Hepatocyte (in vitro differentiated cells): ENCODE measurements around the gene KDM6B. TPM values are rescaled to one million over a fixed set of nuclear protein-coding genes. Genes with fewer than 3 reads are reported as not detected.

ENCODE experiments used
- DNase-seq: peaks from one replicate; pipeline ENCODE4 v3.0.0-alpha.2; 2016; ENCODE audit warnings: low spot score
- H2AFZ ChIP-seq: fragments of 200-600 bp; sonication (generic); 2 replicates; pipeline ENCODE4 v1.6.0; 2016; ENCODE audit warnings: antibody characterized with exemption, mild to moderate bottlenecking
- H3K27ac ChIP-seq: fragments of 200-600 bp; sonication (generic); 2 replicates; pipeline ENCODE4 v1.5.1; 2016; ENCODE audit warnings: mild to moderate bottlenecking
- H3K27me3 ChIP-seq: fragments of 200-600 bp; sonication (generic); 2 replicates; pipeline ENCODE4 v1.6.1; 2016
- H3K36me3 ChIP-seq: fragments of 200-600 bp; sonication (generic); replicated peaks from 2 replicates; pipeline ENCODE4 v1.5.1; 2016; ENCODE audit warnings: low read depth; ENCODE audit not compliant: insufficient read depth
- H3K4me1 ChIP-seq: fragments of 200-600 bp; sonication (generic); 2 replicates; pipeline ENCODE4 v1.5.1; 2016; ENCODE audit warnings: mild to moderate bottlenecking, moderate library complexity; ENCODE audit not compliant: insufficient read depth
- H3K4me2 ChIP-seq: fragments of 200-600 bp; sonication (generic); 2 replicates; pipeline ENCODE4 v1.6.0; 2016
- H3K4me3 ChIP-seq: fragments of 200-600 bp; sonication (generic); 2 replicates; pipeline ENCODE4 v1.5.1; 2016; ENCODE audit warnings: mild to moderate bottlenecking
- H3K79me2 ChIP-seq: fragments of 200-600 bp; sonication (generic); 2 replicates; pipeline ENCODE4 v1.6.0; 2017; ENCODE audit warnings: mild to moderate bottlenecking
- H3K9me2 ChIP-seq: fragments of 200-600 bp; sonication (generic); replicated peaks from 2 replicates; pipeline ENCODE4 v1.6.0; 2017; ENCODE audit warnings: mild to moderate bottlenecking; ENCODE audit not compliant: insufficient read depth
- H3K9me3 ChIP-seq: fragments of 200-600 bp; sonication (generic); 2 replicates; pipeline ENCODE4 v1.5.1; 2016; ENCODE audit warnings: low read depth, mild to moderate bottlenecking
- H4K20me1 ChIP-seq: fragments of 200-600 bp; sonication (generic); 2 replicates; pipeline ENCODE4 v1.6.0; 2016; ENCODE audit warnings: mild to moderate bottlenecking; ENCODE audit not compliant: insufficient read depth, poor library complexity, severe bottlenecking
- CTCF ChIP-seq: fragments of 200-600 bp; sonication (generic); IDR thresholded peaks from 2 replicates; pipeline ENCODE4 v1.5.1; 2016; ENCODE audit warnings: antibody characterized with exemption, mild to moderate bottlenecking; ENCODE audit not compliant: poor library complexity
- EZH2 ChIP-seq: fragments of 200-600 bp; sonication (generic); IDR thresholded peaks from 2 replicates; pipeline ENCODE4 v1.6.1; 2016; ENCODE audit warnings: antibody characterized with exemption, mild to moderate bottlenecking, borderline replicate concordance
- EZH2phosphoT487 ChIP-seq: fragments of 200-600 bp; sonication (generic); IDR thresholded peaks from one replicate; pipeline ENCODE4 v1.6.1; 2018; ENCODE audit warnings: antibody characterized with exemption, mild to moderate bottlenecking, low read depth, moderate library complexity; ENCODE audit not compliant: unreplicated experiment, severe bottlenecking
- WGBS: methylation state at CpG from one replicate; pipeline ENCODE4 v1.1.6; 2016; ENCODE audit warnings: low lambda C conversion rate; ENCODE audit errors: missing lambda C conversion rate; 5-methylcytosine and 5-hydroxymethylcytosine counted together
- polyA plus RNA-seq: library from polyadenylated mRNA; unstranded; fragments of >200 nt; fragmentation: Nextera tagmentation; extraction: Ambion mirVana; gene quantifications from 2 replicates; pipeline ENCODE4 v1.2.1, GENCODE V29; 2016
- total RNA-seq: library from RNA; depleted of rRNA; stranded (reverse); fragments of >200 nt; gene quantifications from 2 replicates; pipeline ENCODE4 v1.2.3, GENCODE V29; 2014

Gene KDM6B
- total and polyA plus RNA-seq, 2 experiments from 2014 or later: 5.9 to 10.2 TPM

DNA sequence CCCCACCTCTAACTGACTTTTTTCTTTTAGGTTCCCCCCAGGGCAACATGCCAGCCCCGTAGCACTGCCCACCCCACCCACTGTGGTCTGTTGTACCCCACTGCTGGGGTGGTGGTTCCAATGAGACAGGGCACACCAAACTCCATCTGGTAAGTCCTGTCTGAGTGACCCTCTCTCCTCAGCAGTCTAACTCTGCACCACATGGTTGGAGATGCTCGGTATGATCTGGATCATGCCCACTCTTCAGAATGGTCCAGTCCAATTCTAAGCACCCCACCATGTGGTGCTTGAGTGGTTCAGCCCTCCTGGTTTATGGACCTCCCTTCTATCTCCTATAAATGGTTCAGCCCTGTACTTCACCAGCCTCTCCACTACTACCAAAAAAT lies 5.9 kb downstream of the KDM6B start:
- peaks cover 53% of the 10 kb centered on the region for H3K79me2 ChIP-seq
- H4K20me1 ChIP-seq: peaks cover 33% of the 10 kb centered on the region
- H3K4me2 ChIP-seq: peak overlapping the region; percentile 94
- no peaks in the 10 kb centered on the region for H3K9me3 ChIP-seq
- H3K4me3 ChIP-seq: no peak overlapping the region
- no peaks in the 10 kb centered on the region for H3K27me3 ChIP-seq
- H3K9me2 ChIP-seq: no peaks in the 10 kb centered on the region
- DNase-seq: peak; percentile 47
- H3K4me1 ChIP-seq: peaks cover 30% of the 10 kb centered on the region
- H2AFZ ChIP-seq: no peak overlapping the region
- H3K36me3 ChIP-seq: no peaks in the 10 kb centered on the region
- TF ChIP-seq EZH2phosphoT487 (no peak), CTCF (no peak), EZH2 (no peak)
- 58% methylated on average over 2 of the region's 2 CpGs for WGBS
- peak overlapping the region; percentile 99 for H3K27ac ChIP-seq

GRCh38 chr17:7840441-7840840 lies 6.4 kb downstream of the KDM6B start:
- H3K79me2 ChIP-seq: peaks cover 59% of the 10 kb centered on the region

DNA sequence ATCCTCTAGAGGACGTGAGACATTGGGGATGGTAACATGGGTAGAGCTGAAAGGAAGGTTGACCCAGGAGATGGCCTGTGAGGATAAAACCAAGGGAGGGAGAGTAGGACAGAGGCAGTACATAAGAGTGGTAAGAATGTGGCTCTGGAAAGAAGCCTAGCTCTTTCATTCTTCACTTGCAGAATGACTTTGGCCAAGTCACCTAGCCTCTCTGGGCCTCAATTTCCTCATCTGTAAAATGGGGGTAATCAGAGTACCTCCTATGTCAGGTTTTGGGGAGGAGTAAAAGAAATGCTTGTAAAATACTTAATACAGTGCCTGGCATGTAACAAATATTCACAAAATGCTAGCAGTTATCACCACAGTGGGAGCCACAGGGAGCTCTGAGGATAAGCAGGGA lies 6.9 kb downstream of the KDM6B start:
- H4K20me1 ChIP-seq: peaks cover 43% of the 10 kb centered on the region
- WGBS: 71% methylated on average over 1 of the region's 1 CpG
- H2AFZ ChIP-seq: no peak overlapping the region

More at GRCh38 chr17:7840441-7840840, 6.4 kb downstream of the KDM6B start:
- H2AFZ ChIP-seq: no peak overlapping the region
- H3K9me2 ChIP-seq: no peaks in the 10 kb centered on the region
- no peak overlapping the region for H3K4me3 ChIP-seq
- peak overlapping the region; percentile 94 for H3K4me2 ChIP-seq
- no peaks in the 10 kb centered on the region for H3K9me3 ChIP-seq
- peak overlapping the region; percentile 99 for H3K27ac ChIP-seq
- H3K36me3 ChIP-seq: no peaks in the 10 kb centered on the region
- TF ChIP-seq EZH2: no peak
- no peak for TF ChIP-seq EZH2phosphoT487
- TF ChIP-seq CTCF: no peak
- peaks cover 39% of the 10 kb centered on the region for H4K20me1 ChIP-seq
- H3K4me1 ChIP-seq: peaks cover 35% of the 10 kb centered on the region
- DNase-seq: no peak
- no peaks in the 10 kb centered on the region for H3K27me3 ChIP-seq
- 31% methylated on average over 1 of the region's 1 CpG for WGBS

More for the DNA sequence above, 6.9 kb downstream of the KDM6B start:
- Histone ChIP-seq H3K27me3 (no peaks in the 10 kb centered on the region), H3K36me3 (no peaks in the 10 kb centered on the region), H3K9me2 (no peaks in the 10 kb centered on the region), H3K79me2 (peaks cover 63% of the 10 kb centered on the region), H3K27ac (peak overlapping the region; percentile 99), H3K9me3 (no peaks in the 10 kb centered on the region), H3K4me3 (peak overlapping the region; percentile 73), H3K4me2 (peak overlapping the region; percentile 94), H3K4me1 (peaks cover 36% of the 10 kb centered on the region)
- DNase-seq: no peak
- TF ChIP-seq EZH2: no peak
- no peak for TF ChIP-seq EZH2phosphoT487
- TF ChIP-seq CTCF: no peak
